GM19239 (cell line): ENCODE data around the gene MBTPS1.
A peak's percentile ranks its signal among the peaks of the same experiment; 100 is the strongest.

Experiments
- DNase-seq: peaks from one replicate; pipeline ENCODE4 v3.0.0; 2011; ENCODE audit warnings: low spot score; ENCODE audit not compliant: insufficient read length
- FAIRE-seq: peaks from 2 replicates; lab custom pipeline; 2011; peaks lifted over from hg19 to GRCh38; lab: Jason Lieb, UNC

Gene MBTPS1

GRCh38 chr16:84116720-84117493, at the start of gene MBTPS1:
TSS of gene MBTPS1 (minus strand) at chr16:84116942. CDS start at chr16:84101783, 15,159 bp downstream.
- FAIRE-seq (peak; percentile 91), DNase-seq (peak; percentile 92)

- FAIRE-seq (no peak), DNase-seq (no peak)
Measured at GRCh38 chr16:84165746-84166145, 49.0 kb upstream of the MBTPS1 start.

- DNase-seq (no peak), FAIRE-seq (no peak)
Measured at GRCh38 chr16:84161801-84162200, 45.1 kb upstream of the MBTPS1 start.

- no peak for DNase-seq
- FAIRE-seq: no peak
Measured at GRCh38 chr16:84161037-84161436, 44.3 kb upstream of the MBTPS1 start.

- FAIRE-seq: no peak
- no peak for DNase-seq
Measured at GRCh38 chr16:84159800-84160199, 43.1 kb upstream of the MBTPS1 start.

GRCh38 chr16:84159007-84159406, 42.3 kb upstream of the MBTPS1 start:
- FAIRE-seq: no peak
- no peak for DNase-seq

GRCh38 chr16:84156342-84156784, 39.6 kb upstream of the MBTPS1 start:
- FAIRE-seq: no peak
- DNase-seq: no peak

GRCh38 chr16:84155771-84156170, 39.0 kb upstream of the MBTPS1 start:
- DNase-seq (no peak), FAIRE-seq (no peak)

GRCh38 chr16:84155226-84155625, 38.5 kb upstream of the MBTPS1 start:
- FAIRE-seq (no peak), DNase-seq (no peak)

- no peak for DNase-seq
- FAIRE-seq: no peak
Measured at GRCh38 chr16:84153660-84154214, 37.0 kb upstream of the MBTPS1 start.

- DNase-seq (no peak), FAIRE-seq (no peak)
Measured at GRCh38 chr16:84150926-84151325, 34.2 kb upstream of the MBTPS1 start.

GRCh38 chr16:84144859-84145639, 28.3 kb upstream of the MBTPS1 start, which contains the start of the genes DNAAF1 and HSDL1:
TSS of gene DNAAF1 (plus strand) at chr16:84145308. CDS start at chr16:84145441, 133 bp downstream.
TSS of gene HSDL1 (minus strand) at chr16:84145177. CDS start at chr16:84131321, 13,856 bp downstream.
- FAIRE-seq: peak; percentile 86

GRCh38 chr16:84144209-84144858, 27.6 kb upstream of the MBTPS1 start:
- DNase-seq (peak; percentile 18), FAIRE-seq (no peak)

More at GRCh38 chr16:84144859-84145639, 28.3 kb upstream of the MBTPS1 start, which contains the start of the genes DNAAF1 and HSDL1:
- peak; percentile 87 for DNase-seq

- DNase-seq (no peak), FAIRE-seq (no peak)
Measured at GRCh38 chr16:84143784-84144199, 27.1 kb upstream of the MBTPS1 start.

GRCh38 chr16:84143081-84143480, 26.3 kb upstream of the MBTPS1 start:
- FAIRE-seq (no peak), DNase-seq (no peak)

- DNase-seq (no peak), FAIRE-seq (no peak)
Measured at GRCh38 chr16:84141143-84141670, 24.5 kb upstream of the MBTPS1 start.

- FAIRE-seq (no peak), DNase-seq (no peak)
Measured at GRCh38 chr16:84139628-84140258, 23.0 kb upstream of the MBTPS1 start.

GRCh38 chr16:84138824-84139627, 22.3 kb upstream of the MBTPS1 start:
- peak; percentile 46 for DNase-seq
- FAIRE-seq: no peak

- FAIRE-seq (no peak), DNase-seq (no peak)
Measured at GRCh38 chr16:84138500-84138823, 21.7 kb upstream of the MBTPS1 start.
